ENCODE measurements around the gene IFT122.

Gene IFT122

DNA sequence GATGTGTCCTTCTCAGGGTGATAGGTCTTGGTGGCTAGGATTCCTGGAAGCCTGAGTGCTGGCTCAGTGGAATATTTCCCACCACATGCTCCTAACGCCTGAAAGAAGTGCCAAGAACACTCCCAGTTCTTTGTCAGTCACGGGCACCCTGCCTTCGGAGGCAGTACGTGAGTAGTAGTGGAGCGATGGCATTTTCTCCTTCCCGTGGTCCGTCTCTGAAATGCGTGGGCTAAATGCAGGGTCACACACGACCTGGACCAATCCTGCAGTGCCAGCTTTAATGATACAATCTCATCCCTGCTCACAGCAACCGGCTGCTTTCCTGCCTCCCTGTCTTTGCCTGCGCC, 117.5 kb downstream of the IFT122 start:
- DNase-seq (ENCODE audit: low spot score): peak; percentile 55

DNA sequence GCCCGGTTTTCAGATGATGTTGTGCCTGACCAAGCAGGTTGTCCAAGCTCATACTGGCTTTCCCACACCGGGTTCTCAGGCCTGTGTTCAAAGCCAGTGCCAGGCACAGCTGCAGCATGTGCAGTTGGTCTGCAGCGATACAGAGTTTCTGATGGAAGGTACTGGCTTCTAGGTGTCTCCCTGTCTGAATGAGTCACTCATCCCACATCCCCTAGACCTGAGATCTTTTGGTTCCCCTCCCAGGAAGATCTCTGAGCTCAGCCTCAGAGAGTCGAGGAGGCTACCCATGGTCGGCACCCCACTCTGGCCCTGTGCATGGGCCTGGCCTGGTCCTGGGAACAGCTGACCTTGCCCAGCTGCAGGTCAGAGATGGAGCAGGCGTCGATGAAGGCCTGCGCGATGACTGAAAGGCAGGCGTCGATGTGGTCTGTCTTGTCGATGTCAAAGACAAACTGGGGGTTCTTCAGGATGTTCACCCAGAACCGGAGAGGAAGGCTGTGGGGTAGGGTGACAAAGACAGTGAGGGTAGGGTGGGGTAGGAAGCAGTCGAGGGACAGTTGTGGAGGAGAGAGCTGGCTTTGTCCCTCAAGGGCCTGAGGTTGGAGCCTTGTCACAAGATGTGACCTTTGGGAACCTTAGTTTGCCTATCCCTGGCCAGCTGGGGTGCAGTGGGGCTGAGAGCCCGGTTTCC, 118.2 kb downstream of the IFT122 start:
- no peak for DNase-seq (ENCODE audit: low spot score)

DNA sequence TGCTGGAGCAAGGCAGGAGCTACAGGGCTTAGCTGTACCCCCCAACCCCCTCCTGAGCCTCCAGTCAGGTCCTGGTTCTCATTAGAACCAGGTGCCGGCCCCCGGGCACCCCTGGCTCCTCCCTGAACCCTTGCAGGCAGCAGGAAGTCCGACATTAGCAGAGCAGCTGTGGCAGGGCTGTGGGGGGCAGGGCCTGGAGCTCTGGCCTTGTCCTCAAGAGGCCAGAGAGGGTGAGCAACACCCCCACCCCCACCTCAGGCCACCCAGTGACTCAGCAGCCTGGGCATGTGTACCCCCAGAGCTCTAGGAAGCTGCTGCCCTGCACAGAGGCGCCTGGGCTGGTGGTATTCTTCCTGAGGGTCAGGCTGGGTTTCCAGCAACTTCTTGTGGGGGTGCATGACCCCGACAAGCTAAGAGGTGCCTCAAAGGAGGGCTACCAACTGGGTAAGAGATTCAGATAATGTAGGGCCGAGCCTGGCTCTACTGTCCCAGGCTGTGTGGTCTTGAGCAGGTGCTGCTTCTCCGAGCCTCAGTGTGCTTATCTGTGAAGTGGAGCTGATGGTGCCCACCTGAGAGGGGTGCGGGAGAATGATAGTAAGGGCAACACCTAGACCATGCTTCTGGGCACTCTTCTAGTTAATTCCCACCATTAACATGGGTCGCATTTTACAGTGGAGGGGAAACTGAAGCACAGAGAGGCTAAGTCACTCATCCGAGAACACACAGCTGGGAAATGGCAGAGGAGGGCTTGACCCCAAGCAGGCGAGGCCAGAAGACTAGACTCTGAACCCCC, 118.9 kb downstream of the IFT122 start:
- peak; percentile 89 for DNase-seq (ENCODE audit: low spot score)

DNA sequence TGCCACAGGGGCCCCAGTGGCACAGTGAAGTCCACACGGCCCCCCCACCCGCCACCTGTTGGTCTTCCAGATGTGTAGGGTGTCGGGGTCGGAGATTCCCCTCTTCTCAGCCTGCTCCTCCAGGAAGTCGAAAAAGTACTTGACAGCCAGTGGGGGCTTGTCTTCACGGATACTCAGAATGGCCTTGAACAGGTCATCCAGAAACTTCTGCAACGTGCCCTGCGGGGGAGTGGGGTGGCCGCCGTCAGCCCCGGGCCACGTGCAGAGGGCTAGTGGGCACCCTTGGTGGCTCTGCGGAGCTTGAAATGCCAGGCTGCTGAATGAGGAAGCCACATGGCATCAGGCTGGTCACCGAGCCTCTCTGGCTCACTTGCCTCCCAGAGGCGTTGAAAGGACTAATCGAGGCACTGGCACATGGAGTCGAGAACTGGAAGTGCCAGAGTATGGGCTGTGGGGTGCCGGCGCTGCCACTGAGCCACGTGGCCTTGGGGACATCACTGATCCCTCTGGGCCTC, 119.6 kb downstream of the IFT122 start:
- no peak for DNase-seq (ENCODE audit: low spot score)

DNA sequence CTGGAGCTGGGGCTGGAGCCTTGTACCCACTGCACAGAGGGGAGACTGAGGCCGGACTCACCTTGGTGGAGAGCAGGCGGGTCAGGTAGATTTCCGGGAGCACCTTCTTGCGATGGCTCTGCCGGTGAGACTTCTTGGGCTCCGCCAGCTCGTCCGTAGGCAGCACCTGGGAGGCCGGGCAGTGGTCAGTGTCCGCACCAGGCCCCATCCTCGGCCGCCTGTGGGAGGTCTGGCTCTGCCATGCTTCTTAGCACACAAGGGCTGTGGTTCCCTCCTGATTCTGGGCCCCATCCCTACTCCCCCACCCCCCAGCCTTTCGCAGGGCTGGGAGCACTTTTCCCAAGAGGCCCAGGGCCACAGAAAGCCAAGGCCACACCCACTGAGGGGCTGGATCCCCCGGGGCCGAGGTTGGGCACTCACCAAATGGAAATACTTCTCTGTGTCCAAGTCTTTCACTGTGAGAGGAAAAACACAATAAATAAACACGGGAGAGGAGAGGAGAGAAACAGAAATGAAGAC, 120.3 kb downstream of the IFT122 start:
- peak; percentile 84 for DNase-seq (ENCODE audit: low spot score)

DNA sequence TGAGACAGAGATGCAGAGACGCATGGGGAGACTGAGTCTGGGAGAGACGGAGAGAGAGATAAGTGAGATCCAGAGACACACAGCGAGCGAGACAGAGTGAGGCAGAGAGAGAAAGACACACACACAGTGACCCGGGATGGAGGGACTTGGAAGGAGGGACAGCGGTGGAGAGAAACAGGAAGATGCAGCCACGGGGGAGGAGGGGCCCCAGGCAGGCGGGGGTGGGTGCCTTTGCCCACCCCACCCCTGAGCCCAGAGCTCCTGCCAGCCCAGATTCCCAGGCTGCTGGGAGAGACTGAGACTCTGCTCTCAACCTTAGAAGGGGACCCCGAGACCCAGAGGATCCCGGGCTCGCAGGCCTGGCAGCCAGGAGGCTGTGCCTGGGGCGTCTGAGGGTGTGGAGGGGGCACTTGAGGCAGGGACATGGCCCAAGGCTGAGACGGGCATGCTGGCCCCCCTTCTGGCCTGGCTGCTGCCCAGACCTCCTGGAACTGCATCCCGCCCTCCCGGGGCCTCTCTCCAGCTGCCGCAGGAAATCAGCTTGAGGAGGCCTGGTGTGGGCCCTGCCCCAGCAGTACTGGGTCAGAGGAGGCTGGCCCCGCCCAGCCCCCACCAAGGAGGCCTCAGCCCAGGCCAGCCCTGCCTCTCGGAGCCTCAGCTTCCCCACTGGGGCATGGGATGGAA, 121.0 kb downstream of the IFT122 start:
- DNase-seq (ENCODE audit: low spot score): peak; percentile 92

DNA sequence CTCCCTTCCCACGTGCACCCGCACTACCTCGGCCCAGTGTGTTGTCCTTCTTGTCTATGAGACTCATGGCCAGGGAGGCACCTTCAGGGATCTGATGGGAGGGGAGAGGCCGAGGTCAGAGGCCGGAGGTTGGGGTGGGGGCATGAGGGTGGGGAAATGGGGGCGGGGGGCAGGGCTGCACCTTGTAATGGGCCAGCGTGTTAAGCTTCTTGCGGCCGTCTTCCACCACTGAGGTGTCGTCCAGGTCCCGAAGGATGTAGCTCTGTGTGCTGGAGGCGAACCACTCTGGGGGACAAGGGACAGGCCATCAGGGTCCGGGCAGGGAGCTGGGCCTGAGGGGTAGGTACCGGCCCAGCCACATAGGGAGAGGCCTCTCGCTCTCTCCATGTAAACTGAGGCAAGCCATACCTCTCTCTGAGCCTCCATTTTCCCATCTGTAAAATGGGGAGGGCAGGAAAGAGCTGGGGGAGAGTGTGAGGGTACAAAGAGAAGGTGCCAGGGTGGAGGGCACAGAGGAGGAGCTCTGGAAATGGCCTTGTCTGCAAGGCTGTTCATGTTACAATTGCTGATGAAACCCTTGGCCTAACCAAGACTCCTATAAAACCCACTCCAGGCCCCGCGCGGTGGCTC, 121.7 kb downstream of the IFT122 start:
- DNase-seq (ENCODE audit: low spot score): no peak

DNA sequence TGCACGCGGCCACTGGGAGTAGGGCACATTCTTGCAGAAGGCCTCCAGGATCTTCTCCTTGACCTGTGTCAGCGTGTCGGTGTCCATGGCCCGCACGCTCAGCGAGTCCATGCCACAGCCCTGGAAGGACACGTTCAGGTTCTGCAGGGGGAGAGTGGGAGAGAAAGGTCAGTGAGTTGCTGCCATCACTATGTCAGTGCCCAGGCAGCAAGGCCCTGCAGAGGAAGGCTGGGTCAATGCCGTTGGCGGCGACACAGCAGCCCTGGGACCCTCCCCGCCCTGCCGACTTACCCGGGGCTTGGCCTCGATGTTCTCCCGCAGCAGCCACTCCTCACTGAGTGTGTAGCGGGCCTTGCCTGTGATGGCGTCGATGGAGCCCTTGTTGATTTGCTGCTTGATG, 122.8 kb downstream of the IFT122 start:
- no peak for DNase-seq (ENCODE audit: low spot score)

DNA sequence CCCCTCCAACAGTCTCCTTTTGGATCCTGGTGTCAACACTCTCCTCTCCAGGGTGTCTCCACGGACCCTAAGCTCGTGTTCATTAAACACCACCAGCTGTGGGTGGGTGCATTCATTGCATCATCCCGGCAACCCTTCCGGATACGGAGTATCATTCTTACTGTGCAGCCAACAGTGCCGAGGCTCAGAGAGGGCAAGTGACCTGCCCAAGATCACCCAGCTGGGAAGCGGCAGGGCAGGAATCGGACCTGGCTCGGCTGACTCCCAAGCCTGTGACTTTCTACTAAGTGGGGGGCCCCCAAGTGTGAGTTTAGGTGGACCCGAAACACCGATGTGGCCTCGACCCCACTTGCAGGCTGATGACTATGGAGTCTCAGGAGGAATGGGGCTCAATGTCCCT, 123.3 kb downstream of the IFT122 start:
- DNase-seq (ENCODE audit: low spot score): no peak

DNA sequence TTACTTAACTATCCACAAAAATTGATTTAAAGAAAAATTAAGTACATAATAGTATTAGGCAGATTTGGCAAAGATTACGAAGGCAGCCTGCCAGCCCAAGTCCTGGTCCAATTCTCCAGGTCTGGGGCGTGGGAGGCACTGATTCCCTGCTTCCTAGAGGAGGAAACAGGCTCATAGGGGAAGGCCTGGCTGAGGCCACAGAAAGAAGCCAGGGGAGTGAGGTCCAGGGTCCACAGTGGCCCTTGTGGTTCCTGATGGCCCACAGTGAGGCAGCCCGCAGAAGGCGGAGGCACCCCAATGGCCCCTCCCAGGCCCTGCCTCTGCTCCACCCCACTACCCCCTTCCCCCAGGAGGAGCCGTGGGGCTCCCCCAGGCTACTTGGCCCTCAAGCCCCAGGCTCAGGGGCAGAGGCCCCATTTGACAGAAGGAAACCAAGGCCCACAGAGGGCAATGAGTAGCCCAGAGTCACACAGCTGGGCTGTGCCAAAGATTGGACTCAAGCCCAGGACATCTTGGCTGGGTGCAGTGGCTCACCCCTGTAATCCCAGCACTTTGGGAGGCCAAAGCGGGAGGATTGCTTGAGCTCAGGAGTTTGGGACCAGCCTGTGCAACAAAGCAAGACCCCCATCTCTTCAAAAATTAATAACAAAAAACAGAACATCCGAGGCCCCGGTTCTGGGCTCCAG, 124.0 kb downstream of the IFT122 start:
- no peak for DNase-seq (ENCODE audit: low spot score)

DNA sequence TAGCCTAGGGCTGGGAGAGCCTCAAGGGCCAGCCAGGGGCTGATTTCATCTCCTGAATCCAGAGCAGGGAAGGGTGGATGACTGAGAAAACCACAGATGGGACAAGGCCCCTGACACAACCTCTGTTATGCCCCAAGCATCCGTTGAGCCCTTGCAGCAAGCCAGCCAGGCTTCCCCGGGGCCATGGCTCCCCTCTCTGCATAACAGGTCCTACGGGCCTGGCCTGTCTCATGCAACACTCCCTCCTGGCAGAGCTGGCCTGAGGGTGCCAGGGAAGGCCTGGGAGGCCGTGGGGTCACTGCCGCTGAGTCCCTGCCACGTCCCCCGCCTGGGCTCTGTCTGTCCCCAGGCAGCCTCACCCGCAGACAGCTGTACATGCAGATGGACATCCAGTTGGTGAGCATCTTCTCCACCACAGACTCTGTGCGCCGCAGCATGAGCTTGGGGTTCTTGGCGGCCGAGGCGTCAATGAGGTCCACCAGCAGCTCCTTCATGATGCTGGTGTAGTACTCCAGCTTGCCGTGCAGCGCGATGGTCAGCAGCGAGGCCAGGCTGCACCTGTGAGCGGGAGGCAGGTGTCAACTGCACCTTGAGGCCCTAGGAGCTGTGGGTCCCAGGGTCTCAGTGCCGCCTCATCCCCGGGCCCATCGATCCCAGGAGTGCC, 125.1 kb downstream of the IFT122 start:
- no peak for DNase-seq (ENCODE audit: low spot score)

DNA sequence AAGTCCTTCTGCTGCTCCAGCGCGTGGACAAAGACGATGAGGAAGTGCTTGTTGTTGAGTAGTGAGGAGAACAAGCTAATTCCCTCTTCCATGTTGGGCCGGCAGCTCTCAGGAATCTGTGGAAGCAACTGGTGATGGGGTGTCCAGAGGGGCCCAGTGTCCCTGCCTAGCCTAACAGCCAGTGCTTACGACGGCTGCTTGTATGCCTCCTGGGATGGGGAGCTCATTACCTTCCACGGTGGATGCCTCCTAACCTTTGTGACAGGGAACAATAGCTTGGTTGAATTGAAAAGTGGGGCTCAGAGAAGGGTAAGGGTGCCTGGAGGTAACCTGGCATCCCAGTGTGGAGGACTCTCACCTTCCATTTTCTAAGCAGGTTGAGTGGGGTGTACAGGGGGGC, 125.9 kb downstream of the IFT122 start:
- no peak for DNase-seq (ENCODE audit: low spot score)

DNA sequence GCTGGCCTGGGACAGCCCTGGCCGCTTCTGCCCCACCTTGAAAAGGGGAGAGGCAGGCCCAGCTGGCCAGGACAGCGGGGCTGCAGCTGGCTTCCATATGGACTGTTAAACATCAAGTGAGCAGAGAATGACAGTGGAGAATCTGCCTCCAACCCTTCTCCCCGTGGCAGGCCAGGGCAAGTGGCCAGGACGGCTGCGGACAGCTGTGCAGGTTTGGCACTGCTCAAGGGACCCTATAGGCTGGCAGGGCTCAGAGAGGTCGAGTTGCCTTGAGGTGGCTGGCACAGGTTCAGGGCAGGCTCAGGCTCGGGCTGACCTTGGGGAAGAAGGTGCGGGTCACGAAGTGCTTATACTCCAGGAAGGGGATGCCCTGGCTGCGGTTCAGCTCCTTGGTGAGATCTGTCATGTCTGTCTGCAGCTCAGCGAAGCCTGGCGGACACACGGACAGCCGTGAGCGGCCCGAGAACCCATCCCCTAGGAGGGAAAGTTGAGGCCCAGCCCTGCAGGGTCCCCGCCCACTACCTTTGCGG, 127.2 kb downstream of the IFT122 start:
- DNase-seq (ENCODE audit: low spot score): no peak

DNA sequence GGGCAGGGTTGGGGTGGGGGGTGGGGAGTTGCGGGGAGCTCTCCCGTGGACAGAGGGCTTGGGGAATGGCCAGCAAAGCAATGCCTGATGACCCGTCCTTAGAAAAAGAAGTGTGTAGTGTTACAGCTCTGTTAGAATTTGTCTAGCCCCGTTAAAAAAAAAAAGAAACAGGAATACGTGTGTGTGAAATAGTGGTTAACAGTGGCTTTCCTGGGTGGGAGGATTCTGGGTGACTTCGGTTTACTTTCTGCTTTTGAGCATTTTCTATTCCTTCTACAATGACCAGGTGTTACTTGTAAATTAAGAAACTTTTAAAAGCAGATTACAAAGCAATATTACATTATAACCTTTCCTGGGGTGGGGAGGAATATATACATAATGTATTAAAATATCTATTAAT, 127.9 kb downstream of the IFT122 start:
- DNase-seq (ENCODE audit: low spot score): no peak

DNA sequence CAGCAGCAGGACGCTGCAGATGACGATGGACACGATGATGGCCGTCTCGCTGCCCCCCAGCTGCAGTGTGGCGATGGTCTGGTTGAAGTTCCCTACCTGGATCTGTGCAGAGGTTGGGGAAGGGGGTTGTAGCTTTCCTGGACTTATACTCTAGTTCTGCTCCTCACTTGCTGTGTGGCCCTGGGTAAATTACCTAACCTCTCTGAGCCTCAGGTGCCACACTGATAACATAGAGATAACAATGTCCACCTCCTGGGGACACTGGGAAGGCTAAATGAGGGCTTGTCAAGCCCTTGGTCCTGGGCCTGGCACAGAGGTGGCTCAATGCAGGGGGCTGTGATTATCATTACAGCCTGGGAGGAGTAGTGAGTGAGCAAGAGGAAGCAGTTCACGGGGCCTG, 129.8 kb downstream of the IFT122 start:
- DNase-seq (ENCODE audit: low spot score): no peak
